H9 (cell line): Measurements from ENCODE around the gene USP36. TPM values are rescaled to one million over a fixed set of nuclear protein-coding genes. Genes with fewer than 3 reads are reported as not detected.

Experiments
- DNase-seq: peaks from one replicate; pipeline ENCODE4 v3.0.0-alpha.2; 2017
- H2AFZ ChIP-seq: one replicate; pipeline ENCODE4 v1.6.1; 2013; ENCODE audit warnings: mild to moderate bottlenecking, low read length, control low read depth, moderate library complexity
- H2AK5ac ChIP-seq: 2 replicates; pipeline ENCODE4 v1.6.1; 2013; ENCODE audit warnings: low read length, control low read depth, mixed read lengths; ENCODE audit not compliant: insufficient read length
- H2BK120ac ChIP-seq: one replicate; pipeline ENCODE4 v1.6.1; 2013; ENCODE audit warnings: low read depth, mild to moderate bottlenecking, low read length, control low read depth, inconsistent platforms; ENCODE audit not compliant: poor library complexity, severe bottlenecking
- H2BK12ac ChIP-seq: 2 replicates; pipeline ENCODE4 v1.6.1; 2013; ENCODE audit warnings: low read length, control low read depth, mixed read lengths, low read depth; ENCODE audit not compliant: insufficient read length
- H2BK15ac ChIP-seq: 2 replicates; pipeline ENCODE4 v1.6.1; 2013; ENCODE audit warnings: low read depth, low read length, control low read depth
- H2BK20ac ChIP-seq: one replicate; pipeline ENCODE4 v1.6.1; 2013; ENCODE audit warnings: low read depth, mild to moderate bottlenecking, low read length, control low read depth, inconsistent platforms; ENCODE audit not compliant: poor library complexity, severe bottlenecking
- H2BK5ac ChIP-seq: 2 replicates; pipeline ENCODE4 v1.6.1; 2013; ENCODE audit warnings: low read length, control low read depth, mixed read lengths; ENCODE audit not compliant: insufficient read length
- H3K14ac ChIP-seq: 2 replicates; pipeline ENCODE4 v1.6.1; 2013; ENCODE audit warnings: low read length, control low read depth; ENCODE audit not compliant: insufficient read depth
- H3K18ac ChIP-seq: 2 replicates; pipeline ENCODE4 v1.6.1; 2013; ENCODE audit warnings: low read depth, mild to moderate bottlenecking, mixed read lengths, low read length, control low read depth; ENCODE audit not compliant: insufficient read length
- H3K23ac ChIP-seq: 2 replicates; pipeline ENCODE4 v1.6.1; 2013; ENCODE audit warnings: low read length, control low read depth, mixed read lengths, low read depth; ENCODE audit not compliant: insufficient read length
- H3K23me2 ChIP-seq: 2 replicates; pipeline ENCODE4 v1.6.1; 2013; ENCODE audit warnings: low read depth, mild to moderate bottlenecking, mixed read lengths, low read length, control low read depth; ENCODE audit not compliant: insufficient read length, poor library complexity, severe bottlenecking
- H3K27ac ChIP-seq: 2 replicates; pipeline ENCODE4 v1.5.1; 2013; ENCODE audit warnings: low read length, control low read depth, mixed read lengths, low read depth; ENCODE audit not compliant: insufficient read length
- H3K27me3 ChIP-seq: 2 replicates; pipeline ENCODE4 v1.6.1; 2013; ENCODE audit warnings: low read length, control low read depth, inconsistent platforms; ENCODE audit not compliant: insufficient read depth
- H3K4ac ChIP-seq: 2 replicates; pipeline ENCODE4 v1.6.1; 2013; ENCODE audit warnings: low read depth, mild to moderate bottlenecking, control low read depth, inconsistent platforms, low read length, moderate library complexity
- H3K4me1 ChIP-seq: 2 replicates; pipeline ENCODE4 v1.6.1; 2013; ENCODE audit warnings: low read length, control low read depth, inconsistent platforms; ENCODE audit not compliant: insufficient read depth
- H3K4me2 ChIP-seq: 2 replicates; pipeline ENCODE4 v1.6.1; 2013; ENCODE audit warnings: low read length, control low read depth, mixed read lengths; ENCODE audit not compliant: insufficient read length, insufficient read depth
- H3K56ac ChIP-seq: 2 replicates; pipeline ENCODE4 v1.6.1; 2013; ENCODE audit warnings: low read depth, mild to moderate bottlenecking, mixed read lengths, low read length, control low read depth; ENCODE audit not compliant: insufficient read length
- H3K79me1 ChIP-seq: 2 replicates; pipeline ENCODE4 v1.6.1; 2013; ENCODE audit warnings: low read depth, mild to moderate bottlenecking, moderate library complexity, low read length, control low read depth, inconsistent platforms; ENCODE audit not compliant: insufficient read depth, poor library complexity, severe bottlenecking
- H3K79me2 ChIP-seq: 2 replicates; pipeline ENCODE4 v1.6.1; 2013; ENCODE audit warnings: low read length, control low read depth, inconsistent platforms; ENCODE audit not compliant: insufficient read depth
- H3K9ac ChIP-seq: 2 replicates; pipeline ENCODE4 v1.6.1; 2013; ENCODE audit warnings: low read length, control low read depth, mixed read lengths; ENCODE audit not compliant: insufficient read length; ENCODE audit errors: extremely low read depth
- H3K9me3 ChIP-seq: one replicate; pipeline ENCODE4 v1.6.1; 2013; ENCODE audit warnings: low read depth, low read length, inconsistent platforms; ENCODE audit not compliant: control insufficient read depth
- H3T11ph ChIP-seq: one replicate; pipeline ENCODE4 v1.6.1; 2013; ENCODE audit warnings: mild to moderate bottlenecking, low read length, control low read depth, inconsistent platforms
- H4K20me1 ChIP-seq: one replicate; pipeline ENCODE4 v1.6.1; 2013; ENCODE audit not compliant: control insufficient read depth, insufficient read length, insufficient read depth
- H4K5ac ChIP-seq: 2 replicates; pipeline ENCODE4 v1.6.1; 2013; ENCODE audit warnings: low read depth, mild to moderate bottlenecking, mixed read lengths, low read length, control low read depth; ENCODE audit not compliant: insufficient read length
- H4K8ac ChIP-seq: replicated peaks from 2 replicates; pipeline ENCODE4 v1.6.1; 2013; ENCODE audit warnings: low read length, control low read depth, mixed read lengths, low read depth; ENCODE audit not compliant: insufficient read length
- H4K91ac ChIP-seq: 2 replicates; pipeline ENCODE4 v1.6.1; 2013; ENCODE audit warnings: low read depth, mild to moderate bottlenecking, moderate library complexity, mixed read lengths, low read length, control low read depth; ENCODE audit not compliant: insufficient read length
- H3K27ac Mint-ChIP-seq, 3 experiments: 2 replicates in 2 of 3; 3 replicates in 1 of 3; pipeline ENCODE4 v1.8.0; 2020 to 2021; ENCODE audit warnings: mixed read lengths in 3 of 3, mild to moderate bottlenecking in 1 of 3, moderate library complexity in 1 of 3
- H3K27me3 Mint-ChIP-seq: 2 replicates; pipeline ENCODE4 v1.8.0; 2021; ENCODE audit warnings: low read depth, mild to moderate bottlenecking, moderate library complexity, mixed read lengths
- H3K36me3 Mint-ChIP-seq, 3 experiments: 2 replicates in 2 of 3; 3 replicates in 1 of 3; pipeline ENCODE4 v1.8.0; 2020 to 2021; ENCODE audit warnings: low read depth in 3 of 3, mixed read lengths in 3 of 3; ENCODE audit not compliant: insufficient read depth in 1 of 3
- H3K4me1 Mint-ChIP-seq, 2 experiments: 2 replicates each; pipeline ENCODE4 v1.8.0; 2020; ENCODE audit warnings: mixed read lengths in 2 of 2
- H3K4me3 Mint-ChIP-seq, 2 experiments: 2 replicates in 1 of 2; 3 replicates in 1 of 2; pipeline ENCODE4 v1.8.0; 2020 to 2021; ENCODE audit warnings: mild to moderate bottlenecking in 2 of 2, mixed read lengths in 2 of 2, moderate library complexity in 1 of 2
- H3K9me3 Mint-ChIP-seq, 2 experiments: 2 replicates in 1 of 2; 3 replicates in 1 of 2; pipeline ENCODE4 v1.8.0; 2020; ENCODE audit warnings: mild to moderate bottlenecking in 2 of 2, mixed read lengths in 2 of 2, moderate library complexity in 1 of 2
- CTCF ChIP-seq: fragments of 200-600 bp; sonication (generic); conservative IDR thresholded peaks from 3 replicates; pipeline ENCODE4 v1.8.0; 2021; ENCODE audit warnings: antibody characterized with exemption, mild to moderate bottlenecking
- WGBS: extraction: QIAGEN DNeasy Blood & Tissue Kit; methylation state at CpG from one replicate; pipeline ENCODE4 v1.1.7; 2013; ENCODE audit warnings: missing lambda C conversion rate, low lambda C conversion rate, mixed read lengths; ENCODE audit not compliant: insufficient read length; ENCODE audit errors: extremely low coverage; 5-methylcytosine and 5-hydroxymethylcytosine counted together
- total RNA-seq: library from RNA; stranded (reverse); gene quantifications from 2 replicates; pipeline ENCODE4 v1.2.1, GENCODE V29; 2021

Gene USP36
- total RNA-seq, 1 experiment from 2014 or later: 106 TPM

GRCh38 chr17:78865682-78866390 lies 25.2 kb upstream of the USP36 start:
- no peaks in the 10 kb centered on the region for H3K9me3 Mint-ChIP-seq
- H2BK15ac ChIP-seq: no peak overlapping the region
- H2AK5ac ChIP-seq: no peak overlapping the region
- H4K20me1 ChIP-seq: no peaks in the 10 kb centered on the region
- no peaks in the 10 kb centered on the region for H3K9me3 ChIP-seq
- peaks cover 2 to 5% of the 10 kb centered on the region in 2 experiments; a peak in 1 of 4 replicates for H3K4me1 Mint-ChIP-seq
- no peaks in the 10 kb centered on the region for H3K79me1 ChIP-seq
- no peak overlapping the region for H4K91ac ChIP-seq
- no peaks in the 10 kb centered on the region for H3K4me1 ChIP-seq
- H3K4ac ChIP-seq: no peak overlapping the region
- H3K14ac ChIP-seq: no peak overlapping the region
- H3K56ac ChIP-seq: no peak overlapping the region
- no peak overlapping the region for H2BK120ac ChIP-seq
- no peak overlapping the region for H3T11ph ChIP-seq
- no peak overlapping the region for H3K27ac ChIP-seq
- no peak overlapping the region for H2BK12ac ChIP-seq
- H2BK5ac ChIP-seq: no peak overlapping the region
- peak; percentile 94 for DNase-seq
- peaks cover 7 to 34% (median 22%) of the 10 kb centered on the region in 3 experiments; a peak in 6 of 7 replicates for H3K36me3 Mint-ChIP-seq
- no peak overlapping the region for H2AFZ ChIP-seq
- no peak overlapping the region; a peak in 1 of 7 replicates for H3K27ac Mint-ChIP-seq
- no CpG with 5 or more reads among the region's 19 CpGs for WGBS
- H3K23ac ChIP-seq: no peak overlapping the region
- no peaks in the 10 kb centered on the region for H3K23me2 ChIP-seq
- H3K18ac ChIP-seq: no peak overlapping the region
- no peaks in the 10 kb centered on the region for H3K27me3 ChIP-seq
- no peak overlapping the region for H3K9ac ChIP-seq
- no peak overlapping the region for H3K4me3 Mint-ChIP-seq
- peak; percentile 95 for TF ChIP-seq CTCF
- H3K27me3 Mint-ChIP-seq: no peaks in the 10 kb centered on the region
- no peak overlapping the region for H2BK20ac ChIP-seq
- no peaks in the 10 kb centered on the region for H3K79me2 ChIP-seq
- H4K8ac ChIP-seq: no peak overlapping the region
- H4K5ac ChIP-seq: no peak overlapping the region
- no peak overlapping the region for H3K4me2 ChIP-seq
